ENCODE results near the gene TIMM13.
"Not testable (repeated sequence)": the region's sequence is repeated elsewhere in the genome, so short reads cannot be mapped to it uniquely, and the experiment has no call there.

Gene TIMM13

GRCh38 chr19:2429917-2430535, 2.6 kb upstream of the TIMM13 start:
- DNase-seq: no peak

GRCh38 chr19:2428756-2429711, 1.6 kb upstream of the TIMM13 start:
- no peak for DNase-seq

- peak; percentile 8 for DNase-seq
Measured at GRCh38 chr19:2428321-2428690, 920 bp upstream of the TIMM13 start.

DNA sequence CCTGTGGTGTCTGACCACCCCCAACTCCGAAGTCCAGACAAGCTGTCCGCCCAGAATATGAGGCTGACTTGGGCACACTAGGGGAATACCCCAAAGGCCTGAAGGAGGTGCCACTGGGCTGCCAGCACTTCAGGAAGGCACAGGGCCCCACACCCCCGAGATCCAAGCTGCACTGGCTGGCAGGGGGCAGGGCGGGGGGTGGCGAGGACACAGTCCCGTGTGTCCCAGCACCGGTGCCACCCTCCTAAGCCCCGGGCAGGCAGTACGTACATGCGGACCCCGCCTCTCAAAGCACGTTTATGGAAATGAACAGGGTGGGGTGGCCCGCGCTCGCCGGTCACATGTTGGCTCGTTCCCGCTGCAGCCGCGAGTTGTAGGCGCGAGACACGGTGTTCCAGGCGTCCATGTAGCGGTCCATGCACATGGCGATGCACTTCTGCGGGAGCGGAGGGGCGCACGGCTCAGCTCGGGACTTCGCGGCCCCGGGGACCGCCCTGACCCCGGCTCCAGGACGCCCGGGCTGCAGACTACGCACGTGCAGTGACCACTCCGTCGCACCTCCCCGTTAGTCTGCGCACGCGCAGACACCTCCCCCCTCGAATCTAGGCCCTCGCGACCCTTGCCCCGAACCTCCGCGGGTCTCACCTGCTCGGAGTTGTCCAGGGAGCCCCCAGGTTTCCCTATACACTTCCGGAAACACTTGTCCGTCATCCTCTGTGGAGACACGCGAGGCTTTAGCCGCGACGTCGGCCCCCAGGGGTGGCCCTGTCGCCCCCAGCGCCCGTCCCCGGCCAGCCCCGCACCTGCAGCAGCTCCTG, 566 bp downstream of the TIMM13 start:
- peak; percentile 41 for DNase-seq

- no peak for DNase-seq
Measured at GRCh38 chr19:2425622-2426581, 1.5 kb downstream of the TIMM13 start.

DNA sequence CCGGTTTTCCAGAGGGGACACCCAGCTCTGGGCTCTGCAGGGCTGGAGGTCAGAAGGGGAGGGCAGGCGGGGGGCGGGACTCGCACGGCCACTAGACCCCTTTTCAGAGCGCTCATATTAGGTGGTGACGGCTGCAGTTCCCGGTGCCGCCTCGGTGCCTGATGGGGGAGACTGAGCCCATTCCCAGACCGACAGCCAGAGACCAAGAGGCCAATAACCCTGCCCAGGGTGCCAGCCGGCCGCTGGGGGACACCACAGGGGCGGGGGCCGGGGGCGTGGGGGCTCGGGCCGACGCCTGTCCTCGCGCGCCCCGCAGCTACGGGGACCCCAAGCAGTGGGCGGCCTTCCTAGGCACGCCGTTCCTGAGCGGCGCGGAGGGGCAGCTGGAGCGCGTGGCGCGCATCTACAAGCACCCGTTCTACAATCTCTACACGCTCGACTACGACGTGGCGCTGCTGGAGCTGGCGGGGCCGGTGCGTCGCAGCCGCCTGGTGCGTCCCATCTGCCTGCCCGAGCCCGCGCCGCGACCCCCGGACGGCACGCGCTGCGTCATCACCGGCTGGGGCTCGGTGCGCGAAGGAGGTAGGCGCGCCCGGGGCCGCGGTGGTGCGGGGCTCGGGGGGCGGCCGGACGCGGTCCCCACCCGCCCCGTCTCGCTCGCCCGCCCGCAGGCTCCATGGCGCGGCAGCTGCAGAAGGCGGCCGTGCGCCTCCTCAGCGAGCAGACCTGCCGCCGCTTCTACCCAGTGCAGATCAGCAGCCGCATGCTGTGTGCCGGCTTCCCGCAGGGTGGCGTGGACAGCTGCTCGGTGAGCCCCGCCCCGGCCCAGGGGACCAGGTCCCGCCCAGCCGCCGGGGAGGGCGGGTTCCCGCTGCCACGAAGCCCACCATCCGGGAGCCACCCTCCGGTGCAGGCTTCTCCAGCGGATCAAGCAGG, 2.4 kb downstream of the TIMM13 start:
- no peak for DNase-seq

DNA sequence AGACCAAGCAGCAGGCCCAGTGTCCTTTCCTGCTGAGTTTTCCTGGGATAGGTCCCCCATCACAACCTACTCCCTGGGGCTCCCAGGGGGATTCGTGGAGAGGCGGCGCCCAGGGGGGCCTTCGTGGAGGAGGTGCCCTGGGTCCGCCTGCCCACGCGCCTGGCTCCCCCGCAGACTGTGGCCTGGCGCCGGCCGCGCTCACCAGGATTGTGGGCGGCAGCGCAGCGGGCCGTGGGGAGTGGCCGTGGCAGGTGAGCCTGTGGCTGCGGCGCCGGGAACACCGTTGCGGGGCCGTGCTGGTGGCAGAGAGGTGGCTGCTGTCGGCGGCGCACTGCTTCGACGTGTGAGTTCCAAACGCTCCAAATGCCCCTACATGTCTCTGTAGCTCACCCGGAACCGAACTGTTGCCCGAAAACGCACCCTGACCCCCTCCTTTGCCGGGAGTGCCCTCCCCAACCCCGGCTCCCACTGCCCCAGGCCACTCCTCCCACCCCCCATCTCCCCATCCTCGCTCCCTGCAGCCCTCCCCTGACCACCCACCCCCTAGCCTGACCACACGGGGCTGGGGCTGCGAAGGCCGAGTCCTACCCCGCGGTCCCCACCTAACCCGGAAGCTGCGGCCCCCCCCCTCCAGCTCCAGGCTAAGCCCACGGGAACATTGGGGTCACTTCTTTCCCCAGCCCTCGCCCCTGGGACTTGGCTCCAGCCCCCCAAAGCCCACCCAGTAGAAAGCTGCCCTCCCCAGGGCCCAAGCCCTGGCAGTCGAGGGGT, 3.3 kb downstream of the TIMM13 start:
- no peak for DNase-seq

DNA sequence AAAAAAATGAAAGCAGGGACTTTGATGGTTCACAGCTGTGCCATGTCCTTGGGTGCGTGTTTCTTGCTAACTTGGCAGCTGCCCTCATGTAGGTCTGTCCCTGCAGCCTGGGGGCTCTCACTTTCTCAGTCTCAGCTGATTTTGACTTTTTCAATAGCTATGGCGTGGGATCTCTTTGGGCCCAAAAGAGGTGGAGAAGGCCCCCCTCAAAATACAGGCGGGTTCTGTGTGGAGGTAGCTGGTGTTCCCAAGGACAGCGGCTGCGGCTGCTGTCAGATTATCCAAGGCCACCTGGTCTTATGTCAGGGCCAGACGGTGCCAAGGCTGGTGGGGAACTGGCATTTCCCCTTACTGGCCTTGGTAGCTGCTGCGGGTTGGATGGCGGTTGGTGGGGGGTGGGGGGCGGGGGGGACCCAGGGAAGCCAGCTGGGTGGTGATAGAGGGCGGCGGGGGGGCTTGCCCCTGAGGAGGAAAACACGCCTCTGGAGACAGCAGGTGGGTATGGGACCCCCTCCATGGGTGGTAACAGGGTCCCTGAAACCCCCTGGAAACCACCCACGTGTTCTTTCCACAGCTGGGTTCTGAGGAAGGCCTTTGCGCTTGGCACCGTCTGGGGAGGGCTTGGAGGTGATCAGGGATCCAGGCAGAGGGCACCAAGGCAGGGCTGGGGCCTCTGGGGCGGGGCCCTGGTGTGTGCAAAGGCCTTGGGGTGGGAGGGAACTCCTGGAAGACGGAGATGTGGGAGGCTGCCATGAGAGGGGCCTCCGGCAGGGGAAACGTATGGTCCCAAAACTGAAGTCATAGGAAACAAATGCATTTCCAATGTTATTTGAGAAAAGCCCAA, 4.1 kb downstream of the TIMM13 start:
- DNase-seq: no peak

DNA sequence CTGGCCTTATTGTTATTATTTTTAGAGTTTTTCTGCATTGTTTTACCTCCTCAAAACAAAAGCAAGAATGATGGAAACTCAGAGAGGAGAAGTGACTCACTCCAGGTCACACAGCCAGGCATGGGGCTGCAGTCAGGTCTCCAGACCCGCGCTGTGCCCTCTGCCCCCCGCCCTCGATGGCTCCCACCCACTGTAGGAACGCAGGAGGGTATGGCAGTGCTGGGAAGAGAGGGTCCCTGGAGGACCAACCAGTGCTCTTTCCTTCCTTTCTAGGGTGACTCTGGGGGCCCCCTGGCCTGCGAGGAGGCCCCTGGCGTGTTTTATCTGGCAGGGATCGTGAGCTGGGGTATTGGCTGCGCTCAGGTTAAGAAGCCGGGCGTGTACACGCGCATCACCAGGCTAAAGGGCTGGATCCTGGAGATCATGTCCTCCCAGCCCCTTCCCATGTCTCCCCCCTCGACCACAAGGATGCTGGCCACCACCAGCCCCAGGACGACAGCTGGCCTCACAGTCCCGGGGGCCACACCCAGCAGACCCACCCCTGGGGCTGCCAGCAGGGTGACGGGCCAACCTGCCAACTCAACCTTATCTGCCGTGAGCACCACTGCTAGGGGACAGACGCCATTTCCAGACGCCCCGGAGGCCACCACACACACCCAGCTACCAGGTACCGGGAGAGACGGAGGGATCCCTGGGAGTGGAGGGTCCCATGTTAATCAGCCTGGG, 5.6 kb downstream of the TIMM13 start:
- no peak for DNase-seq

DNA sequence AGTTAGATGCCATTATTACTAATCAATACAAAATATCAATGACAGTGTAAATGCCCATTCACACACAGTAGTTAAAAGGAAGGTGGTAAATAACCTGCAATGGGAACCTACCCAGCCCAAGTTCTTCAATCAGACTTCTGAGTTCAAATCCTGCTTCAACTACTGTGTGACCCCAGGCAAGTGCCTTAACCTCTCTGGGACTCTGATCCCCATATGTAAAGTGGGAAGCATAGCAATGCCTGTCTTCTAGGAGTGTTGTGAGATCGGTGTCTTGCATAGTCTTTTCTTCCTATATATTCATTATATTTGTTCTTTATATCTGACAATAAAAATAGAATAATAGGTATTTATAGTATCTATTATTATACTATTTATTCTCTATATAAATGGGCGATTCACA, 6.9 kb downstream of the TIMM13 start:
- DNase-seq: no peak

DNA sequence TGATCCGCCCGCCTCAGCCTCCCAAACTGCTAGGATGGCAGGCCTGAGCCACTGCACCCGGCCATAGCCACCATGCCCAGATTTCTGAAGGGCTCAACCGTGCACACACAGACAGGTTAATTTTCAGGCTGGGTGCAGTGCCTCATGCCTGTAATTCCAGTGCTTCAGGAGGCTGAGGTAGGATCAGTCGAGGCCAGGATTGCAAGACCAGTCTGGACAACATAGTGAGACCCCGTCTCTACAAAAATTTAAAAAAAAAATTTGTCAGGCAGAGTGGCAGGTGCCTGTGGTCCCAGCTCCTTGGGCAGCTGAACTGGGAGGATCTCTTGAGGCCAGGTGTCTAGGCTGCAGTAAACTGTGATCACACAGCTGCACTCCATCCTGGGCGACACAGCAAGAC, 7.6 kb downstream of the TIMM13 start:
- DNase-seq: no peak

- no peak for DNase-seq
Measured at GRCh38 chr19:2417881-2418406, 9.4 kb downstream of the TIMM13 start.

DNA sequence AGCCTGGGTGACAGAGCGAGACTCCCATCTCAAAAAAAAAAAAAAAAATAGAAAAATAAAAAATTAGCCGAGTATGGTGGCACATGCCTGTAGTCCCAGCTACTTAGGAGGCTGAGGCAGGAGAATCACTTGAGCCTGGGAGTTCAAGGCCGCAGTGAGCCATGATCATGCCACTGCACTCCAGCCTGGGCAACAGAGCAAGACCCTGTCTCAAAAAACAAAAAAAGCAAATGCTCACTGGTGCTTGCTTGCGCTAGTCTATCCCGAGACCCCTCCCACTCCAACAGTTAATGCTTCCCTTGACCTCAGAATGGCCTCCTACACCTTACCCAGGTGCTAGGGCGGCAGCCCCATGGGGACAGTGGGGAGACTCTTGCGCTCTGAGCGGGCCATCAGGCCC, 9.9 kb downstream of the TIMM13 start:
- DNase-seq: not testable (repeated sequence)

- no peak for DNase-seq
Measured at GRCh38 chr19:2416321-2417097, 10.9 kb downstream of the TIMM13 start.

- no peak for DNase-seq
Measured at GRCh38 chr19:2415973-2416319, 11.4 kb downstream of the TIMM13 start.

GRCh38 chr19:2415281-2415972, 12.0 kb downstream of the TIMM13 start:
- DNase-seq: no peak

DNA sequence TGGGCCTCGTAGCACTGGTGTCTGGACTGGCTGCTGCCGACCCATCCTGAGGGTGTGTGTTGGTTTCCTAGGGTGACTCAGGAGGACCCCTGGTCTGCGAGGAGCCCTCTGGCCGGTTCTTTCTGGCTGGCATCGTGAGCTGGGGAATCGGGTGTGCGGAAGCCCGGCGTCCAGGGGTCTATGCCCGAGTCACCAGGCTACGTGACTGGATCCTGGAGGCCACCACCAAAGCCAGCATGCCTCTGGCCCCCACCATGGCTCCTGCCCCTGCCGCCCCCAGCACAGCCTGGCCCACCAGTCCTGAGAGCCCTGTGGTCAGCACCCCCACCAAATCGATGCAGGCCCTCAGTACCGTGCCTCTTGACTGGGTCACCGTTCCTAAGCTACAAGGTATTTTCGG, 13.8 kb downstream of the TIMM13 start:
- no peak for DNase-seq
